WTC11 (cell line): ENCODE data around the gene GCFC2. TPM values are rescaled to one million over a fixed set of nuclear protein-coding genes. Genes with fewer than 3 reads are reported as not detected.
"Not testable (repeated sequence)": the region's sequence is repeated elsewhere in the genome, so short reads cannot be mapped to it uniquely, and the experiment has no call there.

Experiments used
- ATAC-seq: fragments of 200-7000 bp; cut with Tn5 transposase; 2 replicates; pipeline ENCODE4 v1.10.0; 2021; ENCODE audit warnings: mild to moderate bottlenecking, moderate library complexity
- CTCF ChIA-PET: fragments of 300-600 bp; sonication (Branson Sonifier 250); formaldehyde crosslinking; loops from one replicate; lab custom pipeline; 2021; ENCODE audit warnings: antibody characterized with exemption; lab: Charles Lee
- POLR2A ChIA-PET: fragments of 350-600 bp; sonication (Branson Sonifier 250); formaldehyde crosslinking; loops from one replicate; lab custom pipeline; 2021; ENCODE audit warnings: antibody characterized with exemption; lab: Charles Lee
- DNase-seq: peaks from one replicate; pipeline ENCODE4 v3.0.0; 2021; ENCODE audit warnings: low spot score
- H3K27ac Mint-ChIP-seq: 2 replicates; pipeline ENCODE4 v1.8.0; 2021; ENCODE audit warnings: mixed read lengths
- H3K27me3 Mint-ChIP-seq: 2 replicates; pipeline ENCODE4 v1.8.0; 2021; ENCODE audit warnings: low read depth, mild to moderate bottlenecking, moderate library complexity, mixed read lengths
- H3K36me3 Mint-ChIP-seq: 2 replicates; pipeline ENCODE4 v1.8.0; 2021; ENCODE audit warnings: mixed read lengths
- H3K4me1 Mint-ChIP-seq: 2 replicates; pipeline ENCODE4 v1.8.0; 2022; ENCODE audit warnings: mixed read lengths
- H3K4me3 Mint-ChIP-seq: 2 replicates; pipeline ENCODE4 v1.8.0; 2021; ENCODE audit warnings: mild to moderate bottlenecking, moderate library complexity, mixed read lengths
- H3K9me3 Mint-ChIP-seq: 2 replicates; pipeline ENCODE4 v1.8.0; 2021; ENCODE audit warnings: mixed read lengths
- ATF1 ChIP-seq: sonication (generic); formaldehyde crosslinking; IDR thresholded peaks from 2 replicates; pipeline ENCODE4 v1.8.1; 2023; ENCODE audit warnings: mild to moderate bottlenecking, moderate library complexity, missing genetic modification reagents
- JAZF1 ChIP-seq: fragments of 250-450 bp; sonication (Bioruptor Pico); IDR thresholded peaks from 2 replicates; pipeline ENCODE4 v1.9.0; 2021; ENCODE audit warnings: moderate library complexity, mild to moderate bottlenecking, inconsistent platforms
- NFYB ChIP-seq: sonication (generic); formaldehyde crosslinking; conservative IDR thresholded peaks from 2 replicates; pipeline ENCODE4 v1.8.0; 2022; ENCODE audit warnings: low read depth, missing genetic modification reagents
- NR1H2 ChIP-seq: sonication (generic); formaldehyde crosslinking; IDR thresholded peaks from 2 replicates; pipeline ENCODE4 v1.9.0; 2021; ENCODE audit warnings: mild to moderate bottlenecking, moderate library complexity, missing genetic modification reagents
- NR2C2 ChIP-seq: sonication (generic); formaldehyde crosslinking; IDR thresholded peaks from 2 replicates; pipeline ENCODE4 v1.8.0; 2022; ENCODE audit warnings: mild to moderate bottlenecking, missing genetic modification reagents
- PRRX2 ChIP-seq: fragments of 250-450 bp; sonication (Bioruptor Pico); IDR thresholded peaks from 2 replicates; pipeline ENCODE4 v1.8.0; 2021; ENCODE audit warnings: mild to moderate bottlenecking
- RORB ChIP-seq: fragments of 250-450 bp; sonication (Bioruptor Pico); IDR thresholded peaks from 2 replicates; pipeline ENCODE4 v1.9.0; 2021; ENCODE audit warnings: mild to moderate bottlenecking
- TCF7 ChIP-seq: sonication (generic); formaldehyde crosslinking; IDR thresholded peaks from 2 replicates; pipeline ENCODE4 v1.8.0; 2022; ENCODE audit warnings: mild to moderate bottlenecking, low read depth, missing genetic modification reagents, moderate library complexity
- ZNF121 ChIP-seq: sonication (generic); formaldehyde crosslinking; IDR thresholded peaks from 2 replicates; pipeline ENCODE4 v1.8.0; 2023; ENCODE audit warnings: missing genetic modification reagents
- ZNF423 ChIP-seq: fragments of 250-450 bp; sonication (Bioruptor Pico); IDR thresholded peaks from 2 replicates; pipeline ENCODE4 v2.1.2; 2022; ENCODE audit warnings: mild to moderate bottlenecking, moderate library complexity
- ZNF671 ChIP-seq: fragments of 250-450 bp; sonication (Bioruptor Pico); IDR thresholded peaks from 2 replicates; pipeline ENCODE4 v1.8.0; 2021; ENCODE audit warnings: mild to moderate bottlenecking
- total RNA-seq: library from RNA; stranded (reverse); gene quantifications from 3 replicates; pipeline ENCODE4 v1.2.3, GENCODE V29; 2021
- TF ChIP-seq, protein P1 (sequence below): sonication (generic); formaldehyde crosslinking; IDR thresholded peaks from 2 replicates; pipeline ENCODE4 v1.8.1; 2023; ENCODE audit warnings: mild to moderate bottlenecking, moderate library complexity, missing genetic modification reagents
- TF ChIP-seq, protein P2 (sequence below): fragments of 250-450 bp; sonication (Bioruptor Pico); IDR thresholded peaks from 2 replicates; pipeline ENCODE4 v1.9.0; 2021; ENCODE audit warnings: mild to moderate bottlenecking
- TF ChIP-seq, protein P3 (sequence below): fragments of 200-600 bp; IDR thresholded peaks from 2 replicates; pipeline ENCODE4 v1.8.0; 2022; ENCODE audit warnings: antibody characterized with exemption

The GCFC2 gene
- total RNA-seq, 1 experiment from 2014 or later = 14.4 TPM

DNA sequence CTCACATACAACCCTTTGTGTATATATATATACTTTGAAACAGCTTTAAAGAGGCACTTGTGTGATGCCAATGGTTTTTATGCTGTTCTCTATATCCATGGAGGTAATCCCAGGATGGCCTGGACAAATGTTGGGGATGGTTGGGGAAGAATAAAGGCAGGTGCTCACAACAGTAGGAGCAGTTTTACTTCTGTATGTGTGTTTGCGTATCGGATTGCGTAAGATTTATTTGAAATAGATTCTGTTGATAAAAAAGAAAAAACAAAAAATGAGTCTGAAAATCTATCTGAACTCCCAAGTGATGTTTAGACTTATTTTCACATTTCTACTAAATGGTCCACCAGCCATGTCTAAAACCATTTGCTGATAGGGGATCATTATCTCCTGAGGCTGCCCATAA, 34.8 kb downstream of the GCFC2 start (continued):
- TF ChIP-seq, protein P1, sequence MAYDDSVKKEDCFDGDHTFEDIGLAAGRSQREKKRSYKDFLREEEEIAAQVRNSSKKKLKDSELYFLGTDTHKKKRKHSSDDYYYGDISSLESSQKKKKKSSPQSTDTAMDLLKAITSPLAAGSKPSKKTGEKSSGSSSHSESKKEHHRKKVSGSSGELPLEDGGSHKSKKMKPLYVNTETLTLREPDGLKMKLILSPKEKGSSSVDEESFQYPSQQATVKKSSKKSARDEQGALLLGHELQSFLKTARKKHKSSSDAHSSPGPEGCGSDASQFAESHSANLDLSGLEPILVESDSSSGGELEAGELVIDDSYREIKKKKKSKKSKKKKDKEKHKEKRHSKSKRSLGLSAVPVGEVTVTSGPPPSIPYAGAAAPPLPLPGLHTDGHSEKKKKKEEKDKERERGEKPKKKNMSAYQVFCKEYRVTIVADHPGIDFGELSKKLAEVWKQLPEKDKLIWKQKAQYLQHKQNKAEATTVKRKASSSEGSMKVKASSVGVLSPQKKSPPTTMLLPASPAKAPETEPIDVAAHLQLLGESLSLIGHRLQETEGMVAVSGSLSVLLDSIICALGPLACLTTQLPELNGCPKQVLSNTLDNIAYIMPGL = no peak
- TF ChIP-seq NR2C2 (CRISPR knock-in tag) (no peak), ZNF423 (no peak), ZNF671 (no peak), PRRX2 (CRISPR knock-in tag) (no peak), RORB (CRISPR knock-in tag) (no peak)
- TF ChIP-seq, protein P2, sequence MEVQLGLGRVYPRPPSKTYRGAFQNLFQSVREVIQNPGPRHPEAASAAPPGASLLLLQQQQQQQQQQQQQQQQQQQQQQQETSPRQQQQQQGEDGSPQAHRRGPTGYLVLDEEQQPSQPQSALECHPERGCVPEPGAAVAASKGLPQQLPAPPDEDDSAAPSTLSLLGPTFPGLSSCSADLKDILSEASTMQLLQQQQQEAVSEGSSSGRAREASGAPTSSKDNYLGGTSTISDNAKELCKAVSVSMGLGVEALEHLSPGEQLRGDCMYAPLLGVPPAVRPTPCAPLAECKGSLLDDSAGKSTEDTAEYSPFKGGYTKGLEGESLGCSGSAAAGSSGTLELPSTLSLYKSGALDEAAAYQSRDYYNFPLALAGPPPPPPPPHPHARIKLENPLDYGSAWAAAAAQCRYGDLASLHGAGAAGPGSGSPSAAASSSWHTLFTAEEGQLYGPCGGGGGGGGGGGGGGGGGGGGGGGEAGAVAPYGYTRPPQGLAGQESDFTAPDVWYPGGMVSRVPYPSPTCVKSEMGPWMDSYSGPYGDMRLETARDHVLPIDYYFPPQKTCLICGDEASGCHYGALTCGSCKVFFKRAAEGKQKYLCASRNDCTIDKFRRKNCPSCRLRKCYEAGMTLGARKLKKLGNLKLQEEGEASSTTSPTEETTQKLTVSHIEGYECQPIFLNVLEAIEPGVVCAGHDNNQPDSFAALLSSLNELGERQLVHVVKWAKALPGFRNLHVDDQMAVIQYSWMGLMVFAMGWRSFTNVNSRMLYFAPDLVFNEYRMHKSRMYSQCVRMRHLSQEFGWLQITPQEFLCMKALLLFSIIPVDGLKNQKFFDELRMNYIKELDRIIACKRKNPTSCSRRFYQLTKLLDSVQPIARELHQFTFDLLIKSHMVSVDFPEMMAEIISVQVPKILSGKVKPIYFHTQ (CRISPR knock-in tag) = no peak
- TF ChIP-seq, protein P3, sequence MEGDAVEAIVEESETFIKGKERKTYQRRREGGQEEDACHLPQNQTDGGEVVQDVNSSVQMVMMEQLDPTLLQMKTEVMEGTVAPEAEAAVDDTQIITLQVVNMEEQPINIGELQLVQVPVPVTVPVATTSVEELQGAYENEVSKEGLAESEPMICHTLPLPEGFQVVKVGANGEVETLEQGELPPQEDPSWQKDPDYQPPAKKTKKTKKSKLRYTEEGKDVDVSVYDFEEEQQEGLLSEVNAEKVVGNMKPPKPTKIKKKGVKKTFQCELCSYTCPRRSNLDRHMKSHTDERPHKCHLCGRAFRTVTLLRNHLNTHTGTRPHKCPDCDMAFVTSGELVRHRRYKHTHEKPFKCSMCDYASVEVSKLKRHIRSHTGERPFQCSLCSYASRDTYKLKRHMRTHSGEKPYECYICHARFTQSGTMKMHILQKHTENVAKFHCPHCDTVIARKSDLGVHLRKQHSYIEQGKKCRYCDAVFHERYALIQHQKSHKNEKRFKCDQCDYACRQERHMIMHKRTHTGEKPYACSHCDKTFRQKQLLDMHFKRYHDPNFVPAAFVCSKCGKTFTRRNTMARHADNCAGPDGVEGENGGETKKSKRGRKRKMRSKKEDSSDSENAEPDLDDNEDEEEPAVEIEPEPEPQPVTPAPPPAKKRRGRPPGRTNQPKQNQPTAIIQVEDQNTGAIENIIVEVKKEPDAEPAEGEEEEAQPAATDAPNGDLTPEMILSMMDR = no peak

DNA sequence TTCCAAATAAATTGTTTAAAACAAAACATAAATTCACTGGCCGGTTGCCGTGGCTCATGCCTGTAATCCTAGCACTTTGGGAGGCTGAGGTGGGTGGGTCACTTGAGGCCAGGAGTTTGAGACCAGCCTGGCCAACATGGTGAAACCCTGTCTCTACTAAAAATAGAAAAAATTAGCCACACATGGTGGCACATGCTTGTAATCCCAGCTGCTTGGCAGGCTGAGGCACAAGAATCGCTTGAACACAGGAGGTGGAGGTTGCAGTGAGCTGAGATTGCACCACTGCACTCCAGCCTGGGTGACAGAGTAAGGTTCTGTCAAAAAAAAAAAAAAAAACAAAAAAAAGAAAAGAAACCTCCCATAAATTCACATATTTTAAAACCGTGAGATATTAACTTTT, 35.3 kb downstream of the GCFC2 start:
- H3K27me3 Mint-ChIP-seq, DNase-seq, H3K4me3 Mint-ChIP-seq, ATAC-seq, H3K27ac Mint-ChIP-seq, CTCF ChIA-PET, H3K4me1 Mint-ChIP-seq, POLR2A ChIA-PET, H3K9me3 Mint-ChIP-seq: not testable (repeated sequence)
- H3K36me3 Mint-ChIP-seq = peaks cover 28% of the 10 kb centered on the region

DNA sequence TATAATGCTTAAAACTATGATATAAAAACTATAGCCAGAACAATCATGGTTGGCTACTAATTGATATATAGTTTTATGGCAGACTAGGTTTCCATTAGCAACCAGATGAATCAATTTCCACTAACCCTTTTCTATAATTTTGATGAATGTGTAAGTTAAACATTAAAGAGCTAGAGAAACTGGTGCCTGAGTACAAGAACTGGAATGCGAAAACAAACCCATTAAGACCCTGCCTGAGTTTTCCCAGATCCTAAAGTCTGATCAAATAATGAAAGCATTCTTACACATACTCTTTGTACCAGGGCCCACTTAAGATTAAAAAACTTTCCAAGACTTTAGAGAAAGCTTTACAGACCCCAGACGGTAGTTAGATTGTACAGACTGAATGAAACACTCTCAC, 42.8 kb downstream of the GCFC2 start:
- DNase-seq (no peak), ATAC-seq (no peak)
- H3K27me3 Mint-ChIP-seq = no peaks in the 10 kb centered on the region
- ChIA-PET CTCF (interaction anchor here (0.8 to 6.2 kb wide), 4 partner anchors 9 to 40 kb away, joined by 3 to 20 read pairs (median 4); partner anchors contain the start of gene MRPL19), POLR2A (no interaction called here)
- peaks cover 17% of the 10 kb centered on the region for H3K4me1 Mint-ChIP-seq
- no peak overlapping the region for H3K4me3 Mint-ChIP-seq
- H3K36me3 Mint-ChIP-seq = peaks cover 26% of the 10 kb centered on the region
- no peaks in the 10 kb centered on the region for H3K9me3 Mint-ChIP-seq
- H3K27ac Mint-ChIP-seq = no peak overlapping the region
- TF ChIP-seq NR1H2 (CRISPR knock-in tag) (no peak), ZNF121 (CRISPR knock-in tag) (no peak), ATF1 (CRISPR knock-in tag) (no peak), TCF7 (CRISPR knock-in tag) (no peak), JAZF1 (CRISPR knock-in tag) (no peak), NFYB (CRISPR knock-in tag) (no peak)
- TF ChIP-seq, protein P2 (CRISPR knock-in tag) = no peak
- TF ChIP-seq, all 79 proteins: peak for 0
